ENCODE results near the gene UBAC1. TPM values are rescaled to one million over a fixed set of nuclear protein-coding genes. Genes with fewer than 3 reads are reported as not detected.
A peak's percentile ranks its signal among the peaks of the same experiment; 100 is the strongest.
"Not testable (repeated sequence)": the region's sequence is repeated elsewhere in the genome, so short reads cannot be mapped to it uniquely, and the experiment has no call there.

Gene UBAC1
- total and polyA plus RNA-seq, 5 donors: 64.0 to 88.7 (median 83.3) TPM

DNA sequence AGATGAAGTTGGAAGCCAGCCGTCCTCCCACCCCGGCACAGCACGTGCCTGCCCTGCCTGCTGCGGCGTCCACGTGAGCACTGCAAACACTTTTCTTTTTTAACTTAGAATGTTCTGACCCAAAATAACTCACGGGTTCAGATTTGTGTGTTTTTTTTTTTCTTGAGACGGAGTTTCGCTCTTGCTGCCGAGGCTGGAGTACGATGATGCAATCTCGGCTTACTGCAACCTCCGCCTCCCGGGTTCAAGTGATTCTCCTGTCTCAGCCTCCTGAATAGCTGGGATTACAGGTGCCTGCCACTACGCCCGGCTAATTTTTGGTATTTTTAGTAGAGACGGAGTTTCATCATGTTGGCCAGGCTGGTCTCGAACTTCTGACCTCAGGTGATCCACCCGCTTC, 14.1 kb downstream of the UBAC1 start:
- H3K9me3 ChIP-seq (ENCODE audit: control insufficient read depth, low read length); H3K27ac ChIP-seq (ENCODE audit: low read length); H3K27me3 ChIP-seq (ENCODE audit: control insufficient read depth, insufficient read depth); ATAC-seq; H3K4me3 ChIP-seq (ENCODE audit: low read length); H3K4me1 ChIP-seq (ENCODE audit: control insufficient read depth, insufficient read depth, low read length); DNase-seq; intact Hi-C loops (cut with DNase I): not testable (repeated sequence)
- WGBS: 93% methylated on average over 19 of the region's 19 CpGs

DNA sequence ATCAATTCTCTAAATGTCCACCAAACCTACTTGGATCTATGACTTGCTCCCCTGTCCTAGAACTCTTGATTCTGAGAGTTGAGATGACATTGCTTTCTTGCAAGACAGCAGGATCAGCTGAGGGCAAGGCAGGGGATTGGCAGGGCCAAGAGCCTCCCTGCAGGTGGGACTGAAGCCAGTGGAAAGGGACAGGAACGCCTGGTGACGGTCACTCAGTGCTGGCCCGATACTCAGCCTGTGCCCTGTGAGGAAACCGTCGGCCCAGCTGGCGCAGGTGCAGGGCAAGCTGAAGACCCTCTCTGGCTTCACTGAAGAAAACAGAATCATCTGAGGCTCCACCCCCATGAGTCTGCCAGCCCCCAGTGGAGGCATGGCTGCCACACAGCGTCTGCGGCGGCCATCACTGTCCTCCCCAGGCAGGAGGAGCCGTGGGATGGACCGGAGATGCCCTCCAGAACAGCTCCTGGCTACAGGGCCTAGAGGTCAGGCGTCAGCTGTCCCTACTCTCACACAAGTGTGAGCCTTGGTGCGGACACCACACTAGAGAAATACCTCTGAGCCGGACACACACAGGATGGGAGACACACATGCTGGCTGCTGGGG, 14.7 kb downstream of the UBAC1 start:
- intact Hi-C loops (cut with DNase I): no loop called here
- DNase-seq (peak in 1 of 3 donors; percentile 18), ATAC-seq (no peak)
- Histone ChIP-seq H3K27me3 (ENCODE audit: control insufficient read depth, insufficient read depth) (no peaks in the 10 kb centered on the region), H3K4me1 (ENCODE audit: control insufficient read depth, insufficient read depth, low read length) (no peaks in the 10 kb centered on the region), H3K27ac (ENCODE audit: low read length) (no peak overlapping the region), H3K4me3 (ENCODE audit: low read length) (no peak overlapping the region), H3K9me3 (ENCODE audit: control insufficient read depth, low read length) (no peaks in the 10 kb centered on the region)
- 93% methylated on average over 14 of the region's 14 CpGs for WGBS

- no peaks in the 10 kb centered on the region for H3K9me3 ChIP-seq (ENCODE audit: control insufficient read depth, low read length)
- H3K4me1 ChIP-seq (ENCODE audit: control insufficient read depth, insufficient read depth, low read length): no peaks in the 10 kb centered on the region
- intact Hi-C loops (cut with DNase I): no loop called here
- 92% methylated on average over 18 of the region's 18 CpGs for WGBS
- ATAC-seq: no peak
- no peaks in the 10 kb centered on the region for H3K27me3 ChIP-seq (ENCODE audit: control insufficient read depth, insufficient read depth)
- H3K4me3 ChIP-seq (ENCODE audit: low read length): no peak overlapping the region
- H3K27ac ChIP-seq (ENCODE audit: low read length): no peak overlapping the region
- DNase-seq: no peak
These were observed 15.2 kb downstream of the UBAC1 start for GRCh38 chr9:135945969-135946368.

GRCh38 chr9:135944444-135945252, 16.5 kb downstream of the UBAC1 start:
- no peaks in the 10 kb centered on the region for H3K27me3 ChIP-seq (ENCODE audit: control insufficient read depth, insufficient read depth)
- no peak for ATAC-seq
- intact Hi-C loops (cut with DNase I): no loop called here
- no peak overlapping the region for H3K27ac ChIP-seq (ENCODE audit: low read length)
- no peaks in the 10 kb centered on the region for H3K4me1 ChIP-seq (ENCODE audit: control insufficient read depth, insufficient read depth, low read length)
- H3K9me3 ChIP-seq (ENCODE audit: control insufficient read depth, low read length): no peaks in the 10 kb centered on the region
- no peak overlapping the region for H3K4me3 ChIP-seq (ENCODE audit: low read length)
- DNase-seq: peak in 1 of 3 donors; percentile 51
- WGBS: 87% methylated on average over 36 of the region's 36 CpGs

DNA sequence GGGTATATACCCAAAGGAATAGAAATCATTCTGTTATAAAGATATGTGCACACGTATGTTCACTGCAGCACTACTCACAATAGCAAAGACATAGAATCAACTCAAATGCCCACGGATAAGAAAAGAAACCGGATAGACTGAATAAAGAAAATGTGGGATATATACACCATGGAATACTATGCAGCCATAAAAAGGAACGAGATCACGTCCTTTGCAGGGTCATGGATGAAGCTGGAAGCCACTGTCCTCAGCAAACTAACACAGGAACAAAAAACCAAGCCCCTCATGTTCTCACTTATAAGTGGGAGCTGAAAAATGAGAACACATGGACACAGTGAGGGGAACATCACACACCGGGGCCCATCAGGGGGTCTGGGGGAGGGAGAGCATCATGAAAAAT, 17.6 kb downstream of the UBAC1 start:
- H3K4me3 ChIP-seq (ENCODE audit: low read length); H3K27ac ChIP-seq (ENCODE audit: low read length); H3K4me1 ChIP-seq (ENCODE audit: control insufficient read depth, insufficient read depth, low read length); intact Hi-C loops (cut with DNase I); H3K9me3 ChIP-seq (ENCODE audit: control insufficient read depth, low read length); DNase-seq; ATAC-seq; H3K27me3 ChIP-seq (ENCODE audit: control insufficient read depth, insufficient read depth): not testable (repeated sequence)
- 97% methylated on average over 6 of the region's 6 CpGs for WGBS

- Histone ChIP-seq H3K27me3 (ENCODE audit: control insufficient read depth, insufficient read depth) (no peaks in the 10 kb centered on the region), H3K9me3 (ENCODE audit: control insufficient read depth, low read length) (no peaks in the 10 kb centered on the region), H3K4me1 (ENCODE audit: control insufficient read depth, insufficient read depth, low read length) (no peaks in the 10 kb centered on the region), H3K4me3 (ENCODE audit: low read length) (no peak overlapping the region), H3K27ac (ENCODE audit: low read length) (no peak overlapping the region)
- intact Hi-C loops (cut with DNase I): no loop called here
- WGBS: 60% methylated on average over 13 of the region's 13 CpGs
- ATAC-seq (peak in 1 of 2 donors; percentile 84), DNase-seq (peak in 2 of 3 donors; percentile 52 to 73)
These were observed 19.7 kb downstream of the UBAC1 start for GRCh38 chr9:135941288-135941995.

DNA sequence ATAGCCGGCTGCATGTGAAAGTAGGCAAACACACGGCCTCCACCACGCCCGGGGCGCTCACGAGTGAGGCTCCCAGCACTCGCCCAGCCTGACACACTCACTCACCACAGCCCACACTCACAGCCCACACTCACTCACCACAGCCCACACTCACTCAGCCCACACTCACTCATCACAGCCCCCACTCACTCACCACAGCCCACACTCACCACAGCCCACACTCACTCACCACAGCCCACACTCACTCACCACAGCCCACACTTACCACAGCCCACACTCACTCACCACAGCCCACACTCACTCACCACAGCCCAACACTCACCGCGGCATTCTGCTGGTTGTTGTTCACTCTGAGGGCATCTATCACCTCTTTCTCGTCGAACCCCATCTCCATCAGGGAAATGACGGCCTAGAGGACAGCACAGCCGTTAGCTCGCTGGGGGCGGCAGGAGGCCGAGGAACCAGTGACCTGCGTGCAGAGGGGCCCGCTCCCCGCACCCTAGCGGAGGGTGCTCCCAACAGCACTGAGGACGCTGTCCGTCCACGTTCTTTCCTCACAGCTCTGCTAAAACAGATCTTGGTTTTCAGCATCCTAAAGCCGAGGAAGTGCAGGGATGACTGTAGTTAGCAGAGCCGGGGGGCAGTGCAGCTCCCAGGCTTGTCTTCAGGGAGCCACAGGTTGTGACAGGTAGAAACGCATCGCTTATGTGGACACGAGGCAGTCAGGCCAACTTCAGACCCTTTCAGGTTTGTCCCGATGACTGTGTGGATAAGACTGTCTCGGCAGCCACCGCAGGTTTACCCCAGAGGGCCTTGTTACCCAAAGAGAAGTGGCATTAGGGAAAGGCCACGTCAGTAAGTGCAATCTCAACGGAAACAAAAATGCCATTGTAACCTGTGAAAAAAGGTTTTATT, 21.6 kb downstream of the UBAC1 start:
- peak in 1 of 3 donors; percentile 38 for DNase-seq
- WGBS: 92% methylated on average over 33 of the region's 33 CpGs
- intact Hi-C loops (cut with DNase I): no loop called here

GRCh38 chr9:135937521-135938489, 23.4 kb downstream of the UBAC1 start:
- no peaks in the 10 kb centered on the region for H3K27me3 ChIP-seq (ENCODE audit: control insufficient read depth, insufficient read depth)
- H3K4me1 ChIP-seq (ENCODE audit: control insufficient read depth, insufficient read depth, low read length): no peaks in the 10 kb centered on the region
- H3K4me3 ChIP-seq (ENCODE audit: low read length): no peak overlapping the region
- intact Hi-C loops (cut with DNase I): no loop called here
- H3K27ac ChIP-seq (ENCODE audit: low read length): no peak overlapping the region
- DNase-seq (peak in 1 of 3 donors; percentile 36), ATAC-seq (no peak)
- WGBS: 95% methylated on average over 44 of the region's 44 CpGs
- H3K9me3 ChIP-seq (ENCODE audit: control insufficient read depth, low read length): no peaks in the 10 kb centered on the region

More for the DNA sequence above, 21.6 kb downstream of the UBAC1 start:
- H3K27ac ChIP-seq (ENCODE audit: low read length): no peak overlapping the region
- ATAC-seq: no peak
- H3K4me1 ChIP-seq (ENCODE audit: control insufficient read depth, insufficient read depth, low read length): no peaks in the 10 kb centered on the region
- H3K27me3 ChIP-seq (ENCODE audit: control insufficient read depth, insufficient read depth): no peaks in the 10 kb centered on the region
- no peak overlapping the region for H3K4me3 ChIP-seq (ENCODE audit: low read length)
- H3K9me3 ChIP-seq (ENCODE audit: control insufficient read depth, low read length): no peaks in the 10 kb centered on the region

GRCh38 chr9:135933114-135933513, 28.1 kb downstream of the UBAC1 start:
- Histone ChIP-seq H3K9me3 (ENCODE audit: control insufficient read depth, low read length) (no peaks in the 10 kb centered on the region), H3K4me1 (ENCODE audit: control insufficient read depth, insufficient read depth, low read length) (no peaks in the 10 kb centered on the region), H3K27ac (ENCODE audit: low read length) (no peak overlapping the region), H3K27me3 (ENCODE audit: control insufficient read depth, insufficient read depth) (no peaks in the 10 kb centered on the region), H3K4me3 (ENCODE audit: low read length) (no peak overlapping the region)
- no peak for DNase-seq
- 92% methylated on average over 13 of the region's 13 CpGs for WGBS
- intact Hi-C loops (cut with DNase I): no loop called here
- ATAC-seq: no peak

DNA sequence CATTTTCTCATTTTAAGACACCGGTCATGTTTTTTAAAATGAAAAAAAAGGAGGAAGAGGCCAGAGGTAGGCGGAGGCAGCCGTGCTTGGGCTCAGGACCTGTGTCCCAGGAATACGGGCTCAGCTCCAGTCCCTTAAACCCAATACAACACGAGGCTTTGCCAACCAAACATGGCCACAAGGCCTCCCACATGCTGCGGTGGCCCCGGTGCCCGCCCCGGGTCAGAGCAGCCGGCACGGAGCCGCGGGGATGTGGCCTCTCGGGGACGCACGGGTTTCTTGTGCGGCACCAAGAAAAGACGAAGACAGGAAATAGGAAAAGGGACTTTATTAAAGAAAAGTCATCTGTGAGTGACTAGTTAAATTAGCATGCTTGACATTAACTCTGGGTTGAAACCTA, 28.5 kb downstream of the UBAC1 start:
- no peak for ATAC-seq
- 96% methylated on average over 18 of the region's 18 CpGs for WGBS
- Histone ChIP-seq H3K9me3 (ENCODE audit: control insufficient read depth, low read length) (no peaks in the 10 kb centered on the region), H3K27ac (ENCODE audit: low read length) (no peak overlapping the region), H3K27me3 (ENCODE audit: control insufficient read depth, insufficient read depth) (no peaks in the 10 kb centered on the region), H3K4me1 (ENCODE audit: control insufficient read depth, insufficient read depth, low read length) (no peaks in the 10 kb centered on the region), H3K4me3 (ENCODE audit: low read length) (no peak overlapping the region)
- intact Hi-C loops (cut with DNase I): no loop called here
- DNase-seq: peak in 1 of 3 donors; percentile 21
